NOMO-1 treated with DMSO at 0.1 percent for 48 hours (cell line): ENCODE data around the gene SPEG.
"Not testable (repeated sequence)": the region's sequence is repeated elsewhere in the genome, so short reads cannot be mapped to it uniquely, and the experiment has no call there.

Experiments used
- DNase-seq: peaks from one replicate; lab custom pipeline; 2025; ENCODE audit not compliant: unreplicated experiment; lab: John Stamatoyannopoulos, UW

The SPEG gene

DNA sequence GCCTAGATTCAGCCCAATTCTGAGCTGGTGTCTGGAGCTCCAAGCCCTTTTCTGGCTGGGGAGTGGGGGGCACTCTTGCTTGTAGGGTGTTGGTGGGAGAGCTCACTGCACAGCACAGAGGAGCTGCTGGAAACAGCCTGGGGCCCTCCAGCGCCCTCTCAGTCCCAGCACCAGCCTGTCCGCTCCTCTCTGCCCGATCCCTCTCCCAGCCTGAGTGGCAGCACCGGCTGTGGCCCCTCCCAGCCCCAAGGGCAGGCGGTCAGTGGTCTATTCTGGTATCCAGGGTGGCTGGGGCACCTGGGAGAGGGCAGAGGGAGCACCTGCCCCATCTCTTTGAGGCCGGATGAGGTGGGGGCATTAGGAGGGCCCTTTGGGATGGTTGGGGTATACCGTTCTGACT is 29.7 kb upstream of the SPEG start:
- no peak for DNase-seq

DNA sequence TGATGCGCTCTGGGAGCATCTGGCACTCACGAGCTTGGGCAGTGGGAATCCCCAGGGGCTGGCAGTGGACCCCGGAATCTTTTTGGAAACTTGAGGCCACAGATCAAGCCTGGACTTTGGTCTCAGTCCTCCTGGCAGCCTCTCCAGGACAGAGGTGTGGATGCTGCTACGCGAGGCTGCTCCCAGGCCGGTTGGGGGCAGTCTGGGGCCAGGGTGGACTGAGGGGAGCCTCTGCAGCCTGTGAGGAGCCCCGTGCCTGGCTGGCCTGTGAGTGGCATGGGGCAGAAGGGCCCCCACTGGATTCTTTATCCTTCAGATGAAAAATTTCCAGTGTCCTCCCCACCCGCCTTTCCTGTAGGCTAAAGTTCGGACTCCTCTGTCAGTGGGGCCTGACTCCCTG is 29.2 kb upstream of the SPEG start:
- no peak for DNase-seq

DNA sequence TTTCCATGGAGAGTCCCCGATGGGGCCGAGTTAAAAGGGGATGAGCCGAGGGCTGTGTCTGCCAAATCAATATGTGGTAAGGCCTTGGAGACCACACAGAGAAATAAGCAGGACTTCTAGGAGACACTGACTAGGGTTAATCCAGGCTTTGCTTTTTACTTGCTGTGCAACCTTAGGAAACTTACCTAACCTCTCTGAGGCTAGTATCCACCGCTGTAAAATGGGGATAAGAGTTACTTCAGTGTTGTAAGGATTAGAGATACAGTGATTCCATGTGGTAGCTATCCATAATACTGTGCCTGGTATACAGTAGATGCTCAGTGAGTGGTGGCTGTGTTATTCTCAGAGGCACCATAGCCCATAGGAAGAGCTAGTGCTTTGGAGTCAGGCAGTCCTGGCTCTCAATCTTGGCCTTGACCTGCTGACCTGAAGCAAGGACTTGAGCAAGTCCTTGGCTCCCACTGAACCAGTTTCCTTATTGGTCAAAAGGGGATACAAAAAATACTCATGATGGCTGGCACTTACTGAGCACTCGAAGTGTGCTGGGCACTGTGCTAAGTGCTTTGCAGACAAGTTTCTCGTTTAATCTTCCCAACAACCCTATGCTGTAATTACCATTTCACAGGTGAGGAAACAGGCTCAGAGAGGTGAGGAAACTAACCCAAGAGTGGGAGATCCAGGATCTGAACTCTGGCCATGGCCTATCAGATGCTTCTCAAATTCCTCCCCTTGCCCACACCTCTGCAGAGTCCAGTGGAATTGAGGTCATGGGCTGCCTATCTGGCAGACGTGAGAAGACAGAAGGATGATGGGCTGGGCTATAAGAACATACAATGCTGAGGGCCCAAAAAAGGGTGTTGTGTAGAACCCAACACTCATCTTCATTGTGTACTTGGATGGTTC is 28.4 kb upstream of the SPEG start:
- DNase-seq = no peak

DNA sequence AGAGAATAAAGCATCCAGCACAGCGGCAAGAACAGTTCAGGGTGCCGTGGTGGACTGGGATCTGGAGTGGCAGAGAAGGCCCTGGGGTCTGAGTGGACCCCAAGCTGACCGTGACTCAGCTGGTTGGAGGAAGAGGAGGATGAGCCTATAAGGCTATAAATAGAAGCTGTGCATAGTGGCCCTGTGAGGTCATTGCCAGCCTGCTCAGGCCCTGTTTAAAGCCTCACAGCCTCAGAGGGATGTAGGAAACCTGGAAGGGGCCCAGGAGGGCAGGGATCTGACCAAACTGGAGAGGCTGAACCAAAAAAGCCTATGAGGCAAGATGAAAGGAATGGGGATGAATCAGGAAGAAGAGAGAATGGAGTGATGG is 27.8 kb upstream of the SPEG start:
- no peak for DNase-seq

DNA sequence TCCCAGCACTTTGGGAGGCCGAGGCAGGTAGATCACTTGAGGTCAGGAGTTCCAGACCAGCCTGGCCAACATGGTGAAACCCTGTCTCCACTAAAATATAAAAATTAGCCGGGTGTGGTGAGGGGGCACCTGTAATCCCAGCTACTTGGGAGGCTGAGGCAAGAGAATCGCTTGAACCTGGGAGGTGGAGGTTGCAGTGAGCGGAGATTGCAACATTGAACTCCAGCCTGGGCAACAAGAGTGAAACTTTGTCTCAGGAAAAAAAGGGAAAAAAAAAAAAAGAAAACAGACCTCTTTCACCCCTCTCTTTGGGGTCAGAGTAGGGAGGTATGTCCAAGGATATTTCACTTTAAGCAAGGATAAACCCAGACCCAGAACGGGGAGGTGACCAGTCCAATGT is 27.3 kb upstream of the SPEG start:
- DNase-seq = not testable (repeated sequence)

DNA sequence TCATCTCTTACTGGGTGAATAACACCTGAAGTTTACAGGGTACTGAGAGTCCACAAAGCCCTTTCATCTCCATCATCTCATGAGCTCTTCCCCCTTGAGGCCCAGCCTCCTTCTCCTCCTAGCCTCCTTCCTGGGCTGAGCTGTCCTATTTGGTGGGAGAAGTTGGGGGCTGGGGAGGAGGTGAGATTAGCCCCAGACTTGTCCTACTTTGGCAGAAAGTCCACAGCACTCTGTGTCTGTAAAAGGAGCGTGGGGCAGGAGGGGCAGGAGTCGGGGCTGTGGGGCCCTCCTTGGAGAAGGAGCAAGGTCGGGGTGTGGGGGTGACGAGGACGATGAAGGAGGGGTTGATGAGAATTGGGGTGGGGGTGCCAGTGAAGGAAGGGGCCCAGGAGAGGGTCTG is 26.4 kb upstream of the SPEG start:
- DNase-seq = no peak

DNA sequence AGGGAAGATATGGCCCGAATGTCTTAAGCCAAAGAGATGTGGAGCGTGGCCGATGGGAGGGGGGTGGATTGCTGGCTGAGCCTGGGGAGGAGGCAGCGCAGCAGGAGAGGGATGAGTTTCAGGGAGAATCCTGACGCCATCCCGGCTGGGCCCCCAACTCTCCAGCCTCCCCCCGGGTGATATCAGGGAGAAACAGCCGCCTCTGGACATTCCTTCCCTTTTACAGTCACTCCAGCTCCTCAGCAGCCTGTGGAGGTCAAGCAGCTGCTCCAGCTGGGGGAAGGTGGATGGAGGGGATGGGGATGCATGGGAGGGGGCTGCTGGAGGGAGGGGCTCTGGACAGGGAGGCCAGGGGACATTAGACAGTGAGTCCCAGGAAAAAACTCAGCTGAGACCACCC is 26.0 kb upstream of the SPEG start:
- DNase-seq = no peak

DNA sequence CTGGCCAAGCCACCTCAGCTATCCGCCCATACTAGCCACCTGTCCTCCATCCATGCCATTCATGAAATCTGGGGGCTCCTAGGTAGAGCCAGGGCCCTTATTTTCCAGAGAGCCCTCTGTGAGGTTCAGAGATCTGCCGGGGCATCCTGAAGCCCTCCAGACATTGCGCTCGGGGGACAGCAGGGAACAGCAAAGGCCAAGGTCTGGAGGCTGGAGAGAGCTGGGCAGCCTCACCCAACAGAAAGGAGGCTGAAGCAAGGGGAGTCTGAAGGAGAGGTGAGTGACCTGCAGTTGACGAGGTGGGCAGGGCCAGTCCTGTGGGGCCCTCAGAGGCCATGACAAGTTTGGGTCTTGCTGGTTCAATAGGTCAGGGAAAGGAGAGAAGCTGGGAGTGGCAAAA is 25.0 kb upstream of the SPEG start:
- no peak for DNase-seq

DNA sequence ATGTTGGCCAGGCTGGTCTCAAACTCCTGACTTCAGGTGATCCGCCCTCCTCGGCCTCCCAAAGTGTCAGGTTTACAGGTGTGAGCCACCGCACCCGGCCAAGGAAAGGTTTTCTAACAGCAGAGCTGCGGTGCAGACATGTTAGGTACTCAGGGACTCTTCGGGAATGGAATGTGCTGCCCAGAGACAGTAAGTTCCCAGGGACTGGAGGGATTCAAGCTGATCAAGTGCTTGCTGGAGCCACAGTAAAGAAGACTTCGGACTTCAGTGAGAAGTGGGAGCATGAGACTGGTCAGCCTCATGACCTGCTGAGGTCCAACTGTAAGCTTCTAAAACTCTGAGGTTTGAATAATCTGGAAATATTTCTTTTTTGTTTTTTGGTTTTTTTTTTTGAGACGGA is 24.3 kb upstream of the SPEG start:
- DNase-seq = no peak

DNA sequence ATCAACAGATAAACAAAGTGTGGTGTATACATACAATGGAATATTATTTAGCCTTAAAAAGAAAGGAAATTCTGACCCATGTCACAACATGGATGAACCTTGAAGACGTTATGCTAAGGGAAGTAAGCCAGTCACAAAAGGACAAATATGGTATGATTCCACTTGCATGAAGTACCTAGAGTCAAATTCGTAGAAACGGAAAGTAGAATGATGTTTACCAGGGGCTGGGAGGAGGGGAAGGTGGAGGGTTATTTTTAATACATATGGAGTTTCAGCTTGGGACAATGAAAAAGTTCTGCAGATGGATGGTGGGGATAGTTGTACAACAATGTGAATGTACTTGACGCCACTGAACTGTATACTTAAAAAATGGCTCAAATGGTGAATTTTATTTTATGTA is 19.8 kb upstream of the SPEG start:
- no peak for DNase-seq

DNA sequence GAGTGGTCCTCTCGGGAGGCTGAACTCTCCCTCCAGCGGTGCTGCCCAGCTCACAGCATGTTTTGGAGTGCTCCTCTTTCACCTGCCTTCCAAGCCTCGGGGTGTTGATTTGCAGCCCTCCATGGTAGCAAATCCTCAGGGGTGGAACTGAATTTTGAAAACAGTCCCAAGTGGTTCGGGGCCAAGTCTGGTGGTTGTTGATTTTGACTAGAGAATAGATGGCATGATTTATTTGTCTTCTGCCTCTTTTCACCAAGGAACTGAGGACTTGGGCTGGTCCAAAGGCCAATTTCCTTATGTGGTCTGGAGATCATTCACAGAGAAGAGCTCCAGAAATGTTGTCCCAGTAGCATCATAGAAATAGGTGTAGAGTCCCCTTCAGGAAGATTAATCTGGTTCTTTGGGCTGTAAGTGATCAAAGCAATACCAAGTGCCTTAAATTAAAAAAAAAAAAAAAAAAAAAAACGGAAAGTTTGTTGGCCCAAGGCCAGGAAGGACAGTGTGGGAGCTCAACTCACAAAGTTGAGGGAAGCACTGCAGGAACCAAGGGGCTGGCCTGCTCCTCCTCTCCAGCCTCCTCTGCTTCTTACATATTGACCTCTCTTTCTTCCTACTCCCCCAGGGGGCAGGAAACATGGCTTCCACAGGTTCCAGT is 18.9 kb upstream of the SPEG start:
- no peak for DNase-seq

DNA sequence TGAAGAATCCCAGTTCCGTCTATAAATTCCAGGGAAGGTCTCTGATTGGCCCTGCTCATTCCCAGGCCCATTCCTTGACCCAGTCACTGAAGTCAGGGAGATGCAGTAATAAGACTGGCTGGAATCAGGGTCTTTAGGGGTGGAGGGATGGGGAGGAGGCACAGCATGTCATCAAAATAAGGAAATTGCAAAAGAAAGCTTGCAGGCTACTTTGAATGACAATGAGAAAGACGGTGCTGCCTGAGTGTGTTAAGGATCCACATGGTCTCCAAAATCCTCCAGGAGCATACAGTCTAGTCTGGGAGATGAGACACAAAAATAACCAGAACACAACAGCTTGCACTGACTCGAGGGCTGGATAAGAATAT is 18.4 kb upstream of the SPEG start:
- no peak for DNase-seq

DNA sequence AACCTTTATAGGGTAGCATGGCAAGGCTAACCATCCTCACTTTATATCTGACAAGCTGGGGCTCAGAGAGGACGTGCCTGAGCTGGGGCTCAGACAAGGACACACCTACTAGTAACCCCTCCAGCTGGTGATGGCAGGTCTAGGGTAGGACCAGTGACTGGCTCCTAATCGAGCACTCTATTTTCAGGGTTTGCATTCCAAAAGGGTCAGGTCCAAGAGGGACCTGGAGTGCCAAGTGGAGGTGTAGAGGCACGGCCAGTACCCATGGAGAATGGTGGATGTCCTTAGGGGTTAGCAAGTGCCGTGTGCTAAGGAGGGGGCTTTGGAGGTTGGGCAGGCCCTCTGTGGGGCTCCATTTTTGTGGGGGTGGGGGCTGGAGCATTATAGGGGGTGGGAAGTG is 17.7 kb upstream of the SPEG start:
- no peak for DNase-seq

DNA sequence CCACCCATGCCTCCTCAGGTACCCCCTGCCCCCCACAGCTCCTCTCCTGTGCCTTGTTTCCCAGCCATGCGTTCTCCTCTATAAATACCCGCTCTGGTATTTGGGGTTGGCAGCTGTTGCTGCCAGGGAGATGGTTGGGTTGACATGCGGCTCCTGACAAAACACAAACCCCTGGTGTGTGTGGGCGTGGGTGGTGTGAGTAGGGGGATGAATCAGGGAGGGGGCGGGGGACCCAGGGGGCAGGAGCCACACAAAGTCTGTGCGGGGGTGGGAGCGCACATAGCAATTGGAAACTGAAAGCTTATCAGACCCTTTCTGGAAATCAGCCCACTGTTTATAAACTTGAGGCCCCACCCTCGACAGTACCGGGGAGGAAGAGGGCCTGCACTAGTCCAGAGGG is 17.3 kb upstream of the SPEG start:
- no peak for DNase-seq

DNA sequence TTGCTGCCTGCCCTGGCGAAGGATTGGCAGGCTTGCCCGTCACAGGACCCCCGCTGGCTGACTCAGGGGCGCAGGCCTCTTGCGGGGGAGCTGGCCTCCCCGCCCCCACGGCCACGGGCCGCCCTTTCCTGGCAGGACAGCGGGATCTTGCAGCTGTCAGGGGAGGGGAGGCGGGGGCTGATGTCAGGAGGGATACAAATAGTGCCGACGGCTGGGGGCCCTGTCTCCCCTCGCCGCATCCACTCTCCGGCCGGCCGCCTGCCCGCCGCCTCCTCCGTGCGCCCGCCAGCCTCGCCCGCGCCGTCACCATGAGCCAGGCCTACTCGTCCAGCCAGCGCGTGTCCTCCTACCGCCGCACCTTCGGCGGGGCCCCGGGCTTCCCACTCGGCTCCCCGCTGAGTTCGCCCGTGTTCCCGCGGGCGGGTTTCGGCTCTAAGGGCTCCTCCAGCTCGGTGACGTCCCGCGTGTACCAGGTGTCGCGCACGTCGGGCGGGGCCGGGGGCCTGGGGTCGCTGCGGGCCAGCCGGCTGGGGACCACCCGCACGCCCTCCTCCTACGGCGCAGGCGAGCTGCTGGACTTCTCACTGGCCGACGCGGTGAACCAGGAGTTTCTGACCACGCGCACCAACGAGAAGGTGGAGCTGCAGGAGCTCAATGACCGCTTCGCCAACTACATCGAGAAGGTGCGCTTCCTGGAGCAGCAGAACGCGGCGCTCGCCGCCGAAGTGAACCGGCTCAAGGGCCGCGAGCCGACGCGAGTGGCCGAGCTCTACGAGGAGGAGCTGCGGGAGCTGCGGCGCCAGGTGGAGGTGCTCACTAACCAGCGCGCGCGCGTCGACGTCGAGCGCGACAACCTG is 16.3 kb upstream of the SPEG start, which contains the start of gene DES:
DES (plus strand) TSS at position 223 of the 857 bp plus-strand sequence; CDS start at position 309, 86 bp downstream.
- no peak for DNase-seq

DNA sequence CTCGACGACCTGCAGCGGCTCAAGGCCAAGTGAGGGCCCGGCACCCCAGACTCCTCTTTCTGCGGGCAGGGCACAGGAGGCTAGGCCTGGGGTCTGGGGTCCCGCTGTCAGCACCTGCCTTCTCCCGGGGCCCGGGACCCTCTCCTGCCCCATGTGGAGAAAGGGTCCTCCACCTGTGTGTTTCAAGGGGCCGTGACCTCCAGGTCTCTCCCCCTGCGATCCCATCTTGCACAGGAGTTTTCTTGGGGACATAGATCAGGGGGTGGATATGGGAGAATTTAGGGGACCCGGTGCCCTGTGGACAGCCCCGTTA is 15.7 kb upstream of the SPEG start:
- DNase-seq = no peak

DNA sequence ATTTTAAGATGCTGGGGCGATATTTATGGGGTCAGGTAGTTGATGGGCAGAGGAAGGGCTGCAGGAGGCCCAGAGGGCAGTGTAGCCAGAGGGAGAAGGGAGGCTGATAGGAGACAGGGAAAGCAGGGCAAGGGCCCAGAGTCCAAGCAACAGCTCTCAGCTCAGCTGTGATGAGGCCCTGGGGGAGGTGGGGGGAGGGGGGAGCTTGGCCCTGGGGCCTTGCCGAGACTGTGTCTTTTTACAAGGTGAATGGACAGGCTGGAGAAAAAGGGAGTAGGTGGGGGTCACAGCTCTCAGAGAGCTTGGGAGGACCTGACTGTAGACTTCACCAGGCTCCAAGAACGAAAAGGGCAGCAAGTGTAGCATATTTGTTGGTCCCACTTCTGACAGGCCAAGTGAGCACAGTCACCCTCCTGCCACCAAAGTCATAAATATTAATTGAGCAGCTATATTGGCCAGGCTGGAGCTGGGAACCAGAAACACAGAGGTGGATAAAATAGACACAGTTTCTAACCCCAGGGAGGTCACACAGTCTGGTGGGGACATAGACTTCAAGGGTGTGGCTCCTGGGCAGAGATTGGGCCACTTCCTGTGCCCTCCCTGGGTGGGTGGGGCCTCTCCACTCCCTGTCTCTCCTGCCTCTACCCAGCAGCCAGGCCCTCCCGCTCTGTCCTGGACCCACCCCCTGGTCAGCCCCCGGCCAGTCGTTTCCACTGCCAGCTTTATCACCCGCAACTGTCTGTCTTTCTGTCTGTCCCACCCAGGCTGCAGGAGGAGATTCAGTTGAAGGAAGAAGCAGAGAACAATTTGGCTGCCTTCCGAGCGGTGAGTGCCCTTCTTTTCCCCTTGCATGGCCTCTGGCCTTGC is 15.1 kb upstream of the SPEG start:
- peak; percentile 89 for DNase-seq

DNA sequence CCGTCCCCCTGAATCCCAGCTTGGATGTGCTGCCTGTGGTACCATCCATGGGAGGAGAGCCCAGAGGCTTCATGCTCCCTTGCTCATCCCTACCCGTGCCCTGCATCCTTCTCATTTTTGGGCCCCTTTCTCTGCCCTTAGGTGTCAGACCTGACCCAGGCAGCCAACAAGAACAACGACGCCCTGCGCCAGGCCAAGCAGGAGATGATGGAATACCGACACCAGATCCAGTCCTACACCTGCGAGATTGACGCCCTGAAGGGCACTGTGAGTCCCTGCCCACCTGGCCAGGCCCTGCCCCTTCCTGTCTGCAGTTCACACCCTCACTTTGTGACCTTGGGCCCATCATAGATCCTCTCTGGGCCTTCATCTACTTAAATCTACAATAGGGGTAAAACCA is 14.0 kb upstream of the SPEG start:
- no peak for DNase-seq

DNA sequence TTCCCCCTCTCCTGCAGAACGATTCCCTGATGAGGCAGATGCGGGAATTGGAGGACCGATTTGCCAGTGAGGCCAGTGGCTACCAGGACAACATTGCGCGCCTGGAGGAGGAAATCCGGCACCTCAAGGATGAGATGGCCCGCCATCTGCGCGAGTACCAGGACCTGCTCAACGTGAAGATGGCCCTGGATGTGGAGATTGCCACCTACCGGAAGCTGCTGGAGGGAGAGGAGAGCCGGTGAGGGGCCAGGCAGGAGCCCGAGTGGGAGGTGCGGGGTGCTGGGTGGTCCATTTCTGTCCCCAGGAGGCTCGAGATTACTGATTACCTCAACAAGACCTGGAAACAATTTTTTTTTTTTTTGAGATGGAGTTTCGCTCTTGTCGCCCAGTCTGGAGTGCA is 13.3 kb upstream of the SPEG start:
- no peak for DNase-seq

DNA sequence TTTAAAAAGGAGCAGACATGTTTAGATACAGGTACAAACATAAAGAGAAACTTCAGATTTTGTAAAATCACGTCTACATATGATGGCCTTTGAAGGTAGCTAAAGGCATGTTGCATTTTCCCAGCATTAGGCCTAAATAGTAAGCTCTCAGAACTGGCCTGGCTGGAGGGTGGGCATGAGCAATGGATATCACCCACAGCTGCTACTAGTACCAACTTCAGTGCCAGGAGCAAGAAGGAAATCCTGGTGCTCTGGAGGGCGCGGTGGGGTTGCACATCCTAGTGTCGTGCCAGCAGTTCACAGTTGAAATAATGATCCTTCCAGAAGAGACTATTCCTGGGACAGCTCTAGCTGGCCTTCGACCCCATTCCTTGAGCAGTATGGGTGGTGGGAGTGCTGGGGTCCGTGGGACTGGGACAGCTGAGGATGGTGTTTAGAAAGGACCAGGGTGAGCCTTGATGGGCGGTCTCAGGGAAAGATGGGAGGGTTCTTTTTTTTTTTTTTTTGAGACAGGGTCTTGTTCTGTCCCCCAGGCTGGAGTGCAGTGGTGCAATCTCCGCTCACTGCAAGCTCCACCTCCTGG is 11.6 kb upstream of the SPEG start:
- no peak for DNase-seq
